ENCODE data around the gene SPHK1. TPM values are rescaled to one million over a fixed set of nuclear protein-coding genes. Genes with fewer than 3 reads are reported as not detected.
"Not testable (repeated sequence)": the region's sequence is repeated elsewhere in the genome, so short reads cannot be mapped to it uniquely, and the experiment has no call there.

Gene SPHK1
- total RNA-seq, 2 experiments from 2014 or later: 0.28 to 0.78 TPM

DNA sequence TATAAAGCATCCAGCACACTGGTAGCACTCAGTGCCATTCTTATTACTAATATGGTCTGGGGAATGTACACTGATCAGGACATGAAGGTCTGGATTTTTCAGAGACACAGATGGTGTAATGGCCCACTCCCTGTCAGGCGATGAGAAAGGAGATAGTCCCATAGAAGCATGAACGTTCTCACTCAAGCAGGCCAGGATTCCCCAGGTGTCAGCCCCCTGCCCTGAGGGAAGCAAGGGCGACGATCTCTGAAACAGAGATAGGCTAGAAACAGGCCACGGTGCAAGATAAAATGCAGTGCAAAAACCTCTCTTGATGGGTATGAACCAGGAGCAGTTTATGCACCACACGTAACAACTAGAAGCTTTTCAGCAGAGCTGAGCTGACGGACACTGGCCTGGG, 41.3 kb upstream of the SPHK1 start:
- no peak for DNase-seq (ENCODE audit: low spot score)
- no peak for TF ChIP-seq EZH2phosphoT487 (IDR thresholded peaks at IDR 0.05; ENCODE audit: borderline replicate concordance, low read depth, low read length)
- TF ChIP-seq, protein P1, sequence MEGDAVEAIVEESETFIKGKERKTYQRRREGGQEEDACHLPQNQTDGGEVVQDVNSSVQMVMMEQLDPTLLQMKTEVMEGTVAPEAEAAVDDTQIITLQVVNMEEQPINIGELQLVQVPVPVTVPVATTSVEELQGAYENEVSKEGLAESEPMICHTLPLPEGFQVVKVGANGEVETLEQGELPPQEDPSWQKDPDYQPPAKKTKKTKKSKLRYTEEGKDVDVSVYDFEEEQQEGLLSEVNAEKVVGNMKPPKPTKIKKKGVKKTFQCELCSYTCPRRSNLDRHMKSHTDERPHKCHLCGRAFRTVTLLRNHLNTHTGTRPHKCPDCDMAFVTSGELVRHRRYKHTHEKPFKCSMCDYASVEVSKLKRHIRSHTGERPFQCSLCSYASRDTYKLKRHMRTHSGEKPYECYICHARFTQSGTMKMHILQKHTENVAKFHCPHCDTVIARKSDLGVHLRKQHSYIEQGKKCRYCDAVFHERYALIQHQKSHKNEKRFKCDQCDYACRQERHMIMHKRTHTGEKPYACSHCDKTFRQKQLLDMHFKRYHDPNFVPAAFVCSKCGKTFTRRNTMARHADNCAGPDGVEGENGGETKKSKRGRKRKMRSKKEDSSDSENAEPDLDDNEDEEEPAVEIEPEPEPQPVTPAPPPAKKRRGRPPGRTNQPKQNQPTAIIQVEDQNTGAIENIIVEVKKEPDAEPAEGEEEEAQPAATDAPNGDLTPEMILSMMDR (conservative IDR thresholded peaks at IDR 0.05; ENCODE audit: low read length): no peak
- H3K36me3 ChIP-seq (ENCODE audit: insufficient read depth, low read length): peaks cover 78% of the 10 kb centered on the region
- H3K9me2 ChIP-seq (ENCODE audit: insufficient read depth, low read length): no peaks in the 10 kb centered on the region
- H3K4me3 ChIP-seq (ENCODE audit: low read depth, low read length, poor library complexity, severe bottlenecking): no peak overlapping the region
- no peak overlapping the region for H3K27ac ChIP-seq (ENCODE audit: low read depth, low read length, poor library complexity, severe bottlenecking)
- POLR2A ChIA-PET: no interaction called here
- H3K9me3 ChIP-seq (ENCODE audit: low read length): no peaks in the 10 kb centered on the region
- no peaks in the 10 kb centered on the region for H3K79me2 ChIP-seq (ENCODE audit: insufficient read depth, low read depth, low read length)
- H3K4me1 ChIP-seq (ENCODE audit: insufficient read depth, low read length, poor library complexity, severe bottlenecking): no peaks in the 10 kb centered on the region
- H2AFZ ChIP-seq (ENCODE audit: low read length): no peak overlapping the region
- no peak overlapping the region for H3K4me2 ChIP-seq (ENCODE audit: low read length)
- intact Hi-C loops (cut with micrococcal nuclease; ENCODE audit: unreplicated experiment): no loop called here
- CTCF ChIA-PET (ENCODE audit: unreplicated experiment): no interaction called here
- no peaks in the 10 kb centered on the region for H4K20me1 ChIP-seq (ENCODE audit: insufficient read depth, low read length)
- no TSS peak for BruUV-seq (replicated peaks)

DNA sequence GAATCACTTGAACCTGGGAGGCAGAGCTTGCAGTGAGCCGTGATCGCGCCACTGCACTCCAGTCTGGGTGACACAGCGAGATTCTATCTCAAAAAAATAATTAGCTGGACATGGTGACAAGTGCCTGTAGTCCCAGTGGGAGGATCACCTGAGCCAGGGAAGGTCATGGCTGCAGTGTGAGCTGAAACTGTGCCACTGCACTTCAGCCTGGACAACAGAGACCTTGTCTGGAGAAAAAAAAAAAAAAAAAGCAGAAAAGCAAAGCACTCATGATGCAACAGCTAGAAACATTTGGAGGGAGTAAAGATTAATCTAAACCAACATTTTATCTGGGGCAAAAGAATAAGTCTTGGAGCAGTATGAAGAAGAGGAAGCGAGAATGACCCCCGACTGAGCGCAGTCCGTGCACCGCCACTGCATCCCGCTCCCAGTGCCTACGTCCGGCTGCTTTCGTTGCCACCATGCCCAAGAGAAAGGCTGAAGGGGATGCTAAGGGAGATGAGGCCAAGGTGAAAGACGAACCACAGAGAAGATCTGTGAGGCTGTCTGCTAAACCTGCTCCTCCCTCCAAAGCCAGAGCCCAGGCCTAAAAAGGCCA, 38.9 kb upstream of the SPHK1 start:
- no TSS peak for BruUV-seq (replicated peaks)
- Histone ChIP-seq H4K20me1 (ENCODE audit: insufficient read depth, low read length) (no peaks in the 10 kb centered on the region), H3K4me1 (ENCODE audit: insufficient read depth, low read length, poor library complexity, severe bottlenecking) (no peaks in the 10 kb centered on the region), H2AFZ (ENCODE audit: low read length) (no peak overlapping the region), H3K9me2 (ENCODE audit: insufficient read depth, low read length) (no peaks in the 10 kb centered on the region), H3K9me3 (ENCODE audit: low read length) (no peaks in the 10 kb centered on the region), H3K27ac (ENCODE audit: low read depth, low read length, poor library complexity, severe bottlenecking) (no peak overlapping the region), H3K36me3 (ENCODE audit: insufficient read depth, low read length) (peaks cover 71% of the 10 kb centered on the region), H3K4me2 (ENCODE audit: low read length) (no peak overlapping the region), H3K79me2 (ENCODE audit: insufficient read depth, low read depth, low read length) (peaks cover 3% of the 10 kb centered on the region; the same call in 1 of the 2 replicates), H3K4me3 (ENCODE audit: low read depth, low read length, poor library complexity, severe bottlenecking) (no peak overlapping the region)
- POLR2A ChIA-PET: interaction anchor here (0.6 to 1.3 kb wide), 2 partner anchors 8 to 33 kb away, joined by 3 read pairs; partner anchors contain the start of gene PRPSAP1
- CTCF ChIA-PET (ENCODE audit: unreplicated experiment): no interaction called here
- TF ChIP-seq EZH2phosphoT487 (IDR thresholded peaks at IDR 0.05; ENCODE audit: borderline replicate concordance, low read depth, low read length): no peak
- TF ChIP-seq, protein P1 (conservative IDR thresholded peaks at IDR 0.05; ENCODE audit: low read length): no peak
- DNase-seq (ENCODE audit: low spot score): no peak
- intact Hi-C loops (cut with micrococcal nuclease; ENCODE audit: unreplicated experiment): no loop called here

DNA sequence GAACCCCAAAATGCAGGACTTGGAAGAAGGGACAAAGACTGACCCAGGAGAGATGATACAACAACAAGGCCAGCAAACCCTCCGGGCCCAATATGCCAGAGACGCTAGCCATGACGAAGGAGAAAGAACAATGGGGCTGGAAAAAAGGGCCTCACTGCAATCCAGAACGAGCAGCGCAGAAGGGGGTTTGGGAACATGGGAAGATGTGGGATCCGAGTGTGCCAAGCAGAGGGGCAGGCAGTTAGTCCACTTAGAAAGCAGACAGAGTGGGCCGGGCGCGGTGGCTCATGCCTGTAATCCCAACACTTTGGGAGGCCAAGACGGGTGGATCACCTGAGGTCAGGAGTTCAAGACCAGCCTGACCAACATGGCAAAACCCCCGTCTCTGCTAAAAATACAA, 37.5 kb upstream of the SPHK1 start:
- H3K4me3 ChIP-seq (ENCODE audit: low read depth, low read length, poor library complexity, severe bottlenecking); H3K9me3 ChIP-seq (ENCODE audit: low read length); CTCF ChIA-PET (ENCODE audit: unreplicated experiment); H2AFZ ChIP-seq (ENCODE audit: low read length); H3K4me2 ChIP-seq (ENCODE audit: low read length); intact Hi-C loops (cut with micrococcal nuclease; ENCODE audit: unreplicated experiment); POLR2A ChIA-PET; BruUV-seq (replicated peaks); H3K9me2 ChIP-seq (ENCODE audit: insufficient read depth, low read length); H3K4me1 ChIP-seq (ENCODE audit: insufficient read depth, low read length, poor library complexity, severe bottlenecking); DNase-seq (ENCODE audit: low spot score); H4K20me1 ChIP-seq (ENCODE audit: insufficient read depth, low read length); H3K27ac ChIP-seq (ENCODE audit: low read depth, low read length, poor library complexity, severe bottlenecking): not testable (repeated sequence)
- Histone ChIP-seq H3K36me3 (ENCODE audit: insufficient read depth, low read length) (peaks cover 63% of the 10 kb centered on the region), H3K79me2 (ENCODE audit: insufficient read depth, low read depth, low read length) (peaks cover 13% of the 10 kb centered on the region; the same call in 1 of the 2 replicates)
